Epithelial cell of esophagus (primary cell): Measurements from ENCODE around the gene C10orf62.

Experiments
- DNase-seq: peaks from one replicate; pipeline ENCODE4 v3.0.0; 2010; ENCODE audit warnings: low read depth
- H3K4me3 ChIP-seq: 2 replicates; pipeline ENCODE4 v1.5.1; 2011; ENCODE audit warnings: mild to moderate bottlenecking, low read length, control low read depth
- CTCF ChIP-seq: IDR thresholded peaks from 2 replicates; pipeline ENCODE4 v1.5.1; 2011; ENCODE audit warnings: low read depth, mild to moderate bottlenecking, low read length, control low read depth, inconsistent platforms; ENCODE audit not compliant: insufficient read depth; ENCODE audit errors: missing control alignments

The C10orf62 gene

GRCh38 chr10:97577701-97578100 lies 11.8 kb upstream of the C10orf62 start:
- no peak for TF ChIP-seq CTCF
- DNase-seq, result no peak
- no peak overlapping the region for H3K4me3 ChIP-seq

- no peak overlapping the region for H3K4me3 ChIP-seq
- no peak for DNase-seq
- TF ChIP-seq CTCF, result no peak
These were observed 11.2 kb upstream of the C10orf62 start for GRCh38 chr10:97578171-97578844.

GRCh38 chr10:97580421-97581367 lies 8.8 kb upstream of the C10orf62 start:
- no peak for TF ChIP-seq CTCF
- no peak for DNase-seq
- H3K4me3 ChIP-seq, result no peak overlapping the region

GRCh38 chr10:97582169-97582568 lies 7.4 kb upstream of the C10orf62 start:
- no peak overlapping the region for H3K4me3 ChIP-seq
- no peak for TF ChIP-seq CTCF
- DNase-seq, result no peak

GRCh38 chr10:97583476-97583875 lies 6.0 kb upstream of the C10orf62 start:
- H3K4me3 ChIP-seq, result no peak overlapping the region
- no peak for TF ChIP-seq CTCF
- DNase-seq, result no peak

GRCh38 chr10:97584060-97584797 lies 5.3 kb upstream of the C10orf62 start, which contains the start of gene HOGA1:
HOGA1 (plus strand) TSS chr10:97584389; CDS start chr10:97584704, 315 bp downstream.
- DNase-seq, result peak; percentile 83
- H3K4me3 ChIP-seq, result no peak within 1 kb of the TSS

More at GRCh38 chr10:97584060-97584797, 5.3 kb upstream of the C10orf62 start, which contains the start of gene HOGA1:
- no peak for TF ChIP-seq CTCF
